ENCODE results near the gene RBM39. TPM values are rescaled to one million over a fixed set of nuclear protein-coding genes. Genes with fewer than 3 reads are reported as not detected.

The RBM39 gene
- total and polyA plus RNA-seq, 2 of the 13 experiments (the other 11 are each of a cell fraction or from before 2014, with no cell fraction given) = 788 to 920 TPM

- TF ChIP-seq ZBTB33 (CRISPR knock-in tag; IDR thresholded peaks at IDR 0.05) (peak; percentile 51; the same call in 1 of the 2 replicates), HOXA7 (CRISPR knock-in tag; IDR thresholded peaks at IDR 0.05) (no peak), ZBTB7A (CRISPR knock-in tag; IDR thresholded peaks at IDR 0.05) (peak; percentile 91), JUNB (CRISPR knock-in tag; IDR thresholded peaks at IDR 0.05; ENCODE audit: borderline replicate concordance) (no peak), TEAD3 (CRISPR knock-in tag; optimal IDR thresholded peaks at IDR 0.05; ENCODE audit: borderline replicate concordance) (peak; percentile 90), SCMH1 (CRISPR knock-in tag; IDR thresholded peaks at IDR 0.05; ENCODE audit: borderline replicate concordance) (no peak), ZNF143 (CRISPR knock-in tag; IDR thresholded peaks at IDR 0.05) (peak; percentile 64), GTF3A (CRISPR knock-in tag; conservative IDR thresholded peaks at IDR 0.05) (peak; percentile 82), THRA (CRISPR knock-in tag; IDR thresholded peaks at IDR 0.05; ENCODE audit: borderline replicate concordance) (peak; percentile 86), ZBTB1 (CRISPR knock-in tag; IDR thresholded peaks at IDR 0.05; ENCODE audit: borderline replicate concordance) (no peak), ZNF740 (CRISPR knock-in tag; IDR thresholded peaks at IDR 0.05) (peak; percentile 87), KDM5B (CRISPR knock-in tag; IDR thresholded peaks at IDR 0.05; ENCODE audit: borderline replicate concordance) (peak; percentile 99), MYC (CRISPR knock-in tag; IDR thresholded peaks at IDR 0.05; ENCODE audit: borderline replicate concordance) (peak; percentile 98), ZNF567 (CRISPR knock-in tag; IDR thresholded peaks at IDR 0.05; ENCODE audit: borderline replicate concordance) (peak; percentile 94), NFKB2 (CRISPR knock-in tag; IDR thresholded peaks at IDR 0.05; ENCODE audit: borderline replicate concordance) (peak; percentile 97; the same call in 1 of the 2 replicates), ZBTB2 (CRISPR knock-in tag; IDR thresholded peaks at IDR 0.05; ENCODE audit: low read depth) (no peak; the same call in 1 of the 2 replicates), TBP (CRISPR knock-in tag; IDR thresholded peaks at IDR 0.05) (peak; percentile 94; the same call in 1 of the 2 replicates), ARNT (IDR thresholded peaks at IDR 0.05) (no peak), ZNF234 (CRISPR knock-in tag; conservative IDR thresholded peaks at IDR 0.05) (peak; percentile 99), PAXIP1 (CRISPR knock-in tag; conservative IDR thresholded peaks at IDR 0.05) (peak; percentile 88)
Measured at GRCh38 chr20:35664466-35665206, 77.4 kb downstream of the RBM39 start, which contains the start of the genes CPNE1 and RBM12 (continued).
